PC-9 (cell line): ENCODE results near the gene HMOX1. TPM values are rescaled to one million over a fixed set of nuclear protein-coding genes. Genes with fewer than 3 reads are reported as not detected.

Source experiments
- BruUV-seq: library from RNA; stranded (reverse); fragments of 400-500 nt; replicated peaks from 2 replicates; lab custom pipeline; 2021; lab: Mats Ljungman, UMichigan
- CTCF ChIA-PET: fragments of 300-600 bp; sonication (Branson Sonifier 250); formaldehyde crosslinking; loops from one replicate; lab custom pipeline; 2022; ENCODE audit warnings: antibody characterized with exemption; lab: Charles Lee
- POLR2A ChIA-PET: fragments of 300-600 bp; sonication (Branson Sonifier 250); formaldehyde crosslinking; loops from one replicate; lab custom pipeline; 2022; ENCODE audit warnings: antibody characterized with exemption; ENCODE audit not compliant: unreplicated experiment; lab: Charles Lee
- DNase-seq, 2 experiments: peaks; one replicate each; pipeline versions ENCODE4 v3.0.0 to v3.0.0-alpha.2; 2015 to 2022; ENCODE audit warnings: mixed read lengths in 1 of 2
- H2AFZ ChIP-seq: fragments of 200-600 bp; sonication (generic); 2 replicates; pipeline ENCODE4 v1.8.1; 2017; ENCODE audit warnings: antibody characterized with exemption
- H3F3A ChIP-seq: fragments of 200-600 bp; sonication (generic); 2 replicates; pipeline ENCODE4 v1.8.1; 2017; ENCODE audit warnings: antibody characterized with exemption, mild to moderate bottlenecking, low read depth; ENCODE audit not compliant: insufficient read depth
- H3K27ac ChIP-seq: fragments of 200-600 bp; sonication (generic); 2 replicates; pipeline ENCODE4 v1.6.1; 2016; ENCODE audit warnings: mixed run types
- H3K27me3 ChIP-seq: fragments of 200-600 bp; sonication (generic); 2 replicates; pipeline ENCODE4 v1.6.1; 2016; ENCODE audit warnings: low read depth, mixed run types; ENCODE audit not compliant: insufficient read depth
- H3K36me3 ChIP-seq: fragments of 200-600 bp; sonication (generic); 2 replicates; pipeline ENCODE4 v1.6.1; 2016; ENCODE audit warnings: low read depth, mixed run types
- H3K4me1 ChIP-seq: fragments of 200-600 bp; sonication (generic); replicated peaks from 2 replicates; pipeline ENCODE4 v1.6.1; 2016; ENCODE audit warnings: mixed run types; ENCODE audit not compliant: insufficient read depth
- H3K4me2 ChIP-seq: fragments of 200-600 bp; sonication (generic); 2 replicates; pipeline ENCODE4 v1.6.1; 2017; ENCODE audit warnings: mixed run types
- H3K4me3 ChIP-seq: fragments of 200-600 bp; sonication (generic); 2 replicates; pipeline ENCODE4 v1.6.1; 2016; ENCODE audit warnings: mixed run types
- H3K79me2 ChIP-seq: fragments of 200-600 bp; sonication (generic); 2 replicates; pipeline ENCODE4 v1.6.1; 2017; ENCODE audit warnings: low read depth, mixed run types
- H3K9me2 ChIP-seq: fragments of 200-600 bp; sonication (generic); 2 replicates; pipeline ENCODE4 v1.8.1; 2017; ENCODE audit warnings: mild to moderate bottlenecking; ENCODE audit not compliant: insufficient read depth
- H3K9me3 ChIP-seq: fragments of 200-600 bp; sonication (generic); 2 replicates; pipeline ENCODE4 v1.8.1; 2016; ENCODE audit warnings: low read depth; ENCODE audit not compliant: insufficient read depth
- H4K20me1 ChIP-seq: fragments of 200-600 bp; sonication (generic); 2 replicates; pipeline ENCODE4 v1.8.1; 2017; ENCODE audit not compliant: insufficient read depth
- CTCF ChIP-seq: fragments of 200-600 bp; sonication (generic); conservative IDR thresholded peaks from 2 replicates; pipeline ENCODE4 v1.6.1; 2017; ENCODE audit warnings: mixed run types, antibody characterized with exemption, mild to moderate bottlenecking, moderate library complexity
- EZH2 ChIP-seq: fragments of 200-600 bp; sonication (generic); IDR thresholded peaks from 2 replicates; pipeline ENCODE4 v1.8.0; 2017; ENCODE audit warnings: antibody characterized with exemption, low read depth
- intact Hi-C: fragments of 100-400 bp; cut with micrococcal nuclease; formaldehyde crosslinking; loops from one replicate; pipeline ENCODE4 v1.10.0; 2022; ENCODE audit not compliant: unreplicated experiment
- total RNA-seq: library from RNA; stranded (reverse); gene quantifications from 2 replicates; pipeline ENCODE4 v1.2.3, GENCODE V29; 2021

Gene HMOX1
- total RNA-seq, 1 experiment from 2014 or later = 23.7 TPM

DNA sequence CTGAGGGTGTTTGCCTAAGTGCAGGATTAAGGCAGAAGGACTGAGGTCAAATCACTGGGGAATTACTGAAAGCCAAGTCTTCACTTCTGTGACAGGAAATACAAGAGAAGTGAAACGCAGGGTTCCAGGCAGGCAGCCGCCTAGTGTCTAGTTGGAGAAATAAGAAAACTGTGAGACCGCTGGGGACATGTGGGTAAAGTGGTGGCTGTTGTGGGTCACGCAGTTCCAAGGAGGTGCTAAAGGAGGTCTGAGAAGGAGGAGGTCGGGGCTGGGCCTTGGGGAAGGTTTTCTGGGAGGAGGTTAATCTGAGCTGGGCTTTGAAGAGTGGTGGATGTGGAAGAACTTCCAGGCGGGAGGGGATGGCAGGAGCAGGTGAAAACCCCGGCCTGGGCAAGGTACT lies 30.2 kb downstream of the HMOX1 start:
- H3F3A ChIP-seq = peaks cover 9% of the 10 kb centered on the region; the same call in 1 of the 2 replicates
- H2AFZ ChIP-seq = no peak overlapping the region
- intact Hi-C loops = no loop called here
- ChIA-PET POLR2A (interaction anchor here (0.7 kb wide), 1 partner anchor 141 kb away, joined by 3 read pairs; no protein-coding TSS in a partner anchor), CTCF (no interaction called here)
- no peaks in the 10 kb centered on the region for H3K4me1 ChIP-seq
- H3K9me2 ChIP-seq = no peaks in the 10 kb centered on the region
- H3K27ac ChIP-seq = no peak overlapping the region
- BruUV-seq = no TSS peak
- TF ChIP-seq EZH2 = no peak
- TF ChIP-seq CTCF = no peak
- no peaks in the 10 kb centered on the region for H3K9me3 ChIP-seq
- H4K20me1 ChIP-seq = no peaks in the 10 kb centered on the region
- H3K79me2 ChIP-seq = no peaks in the 10 kb centered on the region
- no peaks in the 10 kb centered on the region for H3K27me3 ChIP-seq
- H3K36me3 ChIP-seq = peaks cover 28% of the 10 kb centered on the region; the same call in 1 of the 2 replicates
- H3K4me2 ChIP-seq = no peak overlapping the region
- H3K4me3 ChIP-seq = no peak overlapping the region
- DNase-seq = no peak

GRCh38 chr22:35413624-35414023 lies 32.7 kb downstream of the HMOX1 start:
- Histone ChIP-seq H4K20me1 (no peaks in the 10 kb centered on the region), H3K9me3 (no peaks in the 10 kb centered on the region), H3K4me2 (no peak overlapping the region), H3K27me3 (no peaks in the 10 kb centered on the region), H3K9me2 (no peaks in the 10 kb centered on the region), H3K4me3 (no peak overlapping the region), H3K79me2 (no peaks in the 10 kb centered on the region), H3K36me3 (peaks cover 19% of the 10 kb centered on the region; the same call in 1 of the 2 replicates), H3K4me1 (peaks cover 14% of the 10 kb centered on the region), H3K27ac (no peak overlapping the region), H3F3A (peaks cover 22% of the 10 kb centered on the region; the same call in 1 of the 2 replicates), H2AFZ (no peak overlapping the region)
- TF ChIP-seq CTCF = no peak
- BruUV-seq = no TSS peak
- no peak for DNase-seq
- ChIA-PET POLR2A (no interaction called here), CTCF (interaction anchor here (0.7 kb wide), 1 partner anchor 28 kb away, joined by 4 read pairs; no protein-coding TSS in a partner anchor)
- intact Hi-C loops = no loop called here

DNA sequence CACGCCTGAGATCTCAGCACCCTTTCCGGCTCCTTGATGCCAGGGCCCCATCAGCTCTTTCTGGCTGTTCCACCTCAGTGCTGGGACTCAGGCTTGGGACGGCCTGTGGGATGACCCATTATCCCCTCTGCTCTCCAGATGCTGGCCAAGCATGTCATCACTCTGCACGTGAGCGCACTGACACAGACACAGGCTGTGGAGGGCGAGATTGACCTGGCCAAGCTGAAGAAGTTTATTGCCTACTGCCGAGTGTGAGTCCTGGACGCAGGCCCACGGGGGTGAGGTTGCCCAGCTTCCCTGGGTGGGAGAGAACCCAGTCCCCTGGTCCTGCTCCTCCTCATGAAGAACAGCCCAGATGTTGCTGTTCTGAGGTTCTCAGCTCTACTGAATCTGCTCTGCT lies 36.7 kb downstream of the HMOX1 start:
- POLR2A ChIA-PET = no interaction called here
- no TSS peak for BruUV-seq
- Histone ChIP-seq H3K9me2 (no peaks in the 10 kb centered on the region), H3K4me2 (peak overlapping the region; percentile 47), H3K36me3 (peaks cover 18% of the 10 kb centered on the region; the same call in 1 of the 2 replicates), H3K79me2 (no peaks in the 10 kb centered on the region), H2AFZ (no peak overlapping the region), H3K4me1 (peaks cover 20% of the 10 kb centered on the region), H3K27ac (peak overlapping the region; percentile 35), H3K9me3 (no peaks in the 10 kb centered on the region), H3K4me3 (no peak overlapping the region), H4K20me1 (no peaks in the 10 kb centered on the region), H3F3A (peaks cover 21% of the 10 kb centered on the region; the same call in 1 of the 2 replicates), H3K27me3 (no peaks in the 10 kb centered on the region)
- no peak for DNase-seq
- CTCF ChIA-PET = interaction anchor here (0.6 kb wide), 1 partner anchor 13 kb away, joined by 5 read pairs; no protein-coding TSS in a partner anchor
- TF ChIP-seq CTCF = no peak
- no peak for TF ChIP-seq EZH2
- intact Hi-C loops = no loop called here
